ENCODE measurements around the gene SLC8A3. TPM values are rescaled to one million over a fixed set of nuclear protein-coding genes. Genes with fewer than 3 reads are reported as not detected.
A peak's percentile ranks its signal among the peaks of the same experiment; 100 is the strongest.

The SLC8A3 gene
- total RNA-seq, 1 donor, result under 0.01 TPM

GRCh38 chr14:70048313-70048654 is 140.5 kb downstream of the SLC8A3 start:
- Histone ChIP-seq H3K79me2 (ENCODE audit: insufficient read depth, low read length) (no peaks in the 10 kb centered on the region), H2AFZ (ENCODE audit: low read length) (no peak overlapping the region), H3K4me1 (ENCODE audit: insufficient read depth, low read length) (no peaks in the 10 kb centered on the region), H4K20me1 (ENCODE audit: insufficient read depth, low read length) (no peaks in the 10 kb centered on the region), H3K27me3 (ENCODE audit: insufficient read depth, low read length) (peaks cover 4% of the 10 kb centered on the region), H3K36me3 (ENCODE audit: insufficient read depth, low read length) (no peaks in the 10 kb centered on the region), H3K27ac (ENCODE audit: low read depth, low read length) (no peak overlapping the region), H3K4me3 (ENCODE audit: insufficient read depth, low read length) (no peak overlapping the region), H3K9me3 (ENCODE audit: low read depth, low read length) (no peaks in the 10 kb centered on the region), H3K4me2 (ENCODE audit: insufficient read depth, low read length) (no peak overlapping the region)
- no peak for DNase-seq (ENCODE audit: insufficient read length, low spot score, missing footprints)
- no peak for TF ChIP-seq CTCF (IDR thresholded peaks at IDR 0.05; ENCODE audit: extremely low read depth, low read depth, low read length)

GRCh38 chr14:70047598-70048312 is 141.0 kb downstream of the SLC8A3 start:
- Histone ChIP-seq H3K36me3 (ENCODE audit: insufficient read depth, low read length) (no peaks in the 10 kb centered on the region), H3K27me3 (ENCODE audit: insufficient read depth, low read length) (peaks cover 4% of the 10 kb centered on the region), H3K79me2 (ENCODE audit: insufficient read depth, low read length) (no peaks in the 10 kb centered on the region), H4K20me1 (ENCODE audit: insufficient read depth, low read length) (no peaks in the 10 kb centered on the region), H3K27ac (ENCODE audit: low read depth, low read length) (no peak overlapping the region), H2AFZ (ENCODE audit: low read length) (no peak overlapping the region), H3K4me2 (ENCODE audit: insufficient read depth, low read length) (no peak overlapping the region), H3K9me3 (ENCODE audit: low read depth, low read length) (no peaks in the 10 kb centered on the region), H3K4me1 (ENCODE audit: insufficient read depth, low read length) (no peaks in the 10 kb centered on the region), H3K4me3 (ENCODE audit: insufficient read depth, low read length) (no peak overlapping the region)
- no peak for TF ChIP-seq CTCF (IDR thresholded peaks at IDR 0.05; ENCODE audit: extremely low read depth, low read depth, low read length)
- no peak for DNase-seq (ENCODE audit: insufficient read length, low spot score, missing footprints)

GRCh38 chr14:70045844-70046535 is 142.8 kb downstream of the SLC8A3 start:
- H3K4me1 ChIP-seq (ENCODE audit: insufficient read depth, low read length), result no peaks in the 10 kb centered on the region
- H2AFZ ChIP-seq (ENCODE audit: low read length), result peak overlapping the region; percentile 50
- no peak overlapping the region for H3K4me3 ChIP-seq (ENCODE audit: insufficient read depth, low read length)
- DNase-seq (ENCODE audit: insufficient read length, low spot score, missing footprints), result peak; percentile 92
- TF ChIP-seq CTCF (IDR thresholded peaks at IDR 0.05; ENCODE audit: extremely low read depth, low read depth, low read length), result peak; percentile 68
- H3K36me3 ChIP-seq (ENCODE audit: insufficient read depth, low read length), result no peaks in the 10 kb centered on the region
- no peak overlapping the region for H3K4me2 ChIP-seq (ENCODE audit: insufficient read depth, low read length)
- H3K27ac ChIP-seq (ENCODE audit: low read depth, low read length), result no peak overlapping the region
- no peaks in the 10 kb centered on the region for H4K20me1 ChIP-seq (ENCODE audit: insufficient read depth, low read length)
- H3K27me3 ChIP-seq (ENCODE audit: insufficient read depth, low read length), result peaks cover 4% of the 10 kb centered on the region
- no peaks in the 10 kb centered on the region for H3K79me2 ChIP-seq (ENCODE audit: insufficient read depth, low read length)
- H3K9me3 ChIP-seq (ENCODE audit: low read depth, low read length), result no peaks in the 10 kb centered on the region

- H3K4me3 ChIP-seq (ENCODE audit: insufficient read depth, low read length), result no peak overlapping the region
- H3K36me3 ChIP-seq (ENCODE audit: insufficient read depth, low read length), result no peaks in the 10 kb centered on the region
- H3K27ac ChIP-seq (ENCODE audit: low read depth, low read length), result no peak overlapping the region
- peaks cover 4% of the 10 kb centered on the region for H3K27me3 ChIP-seq (ENCODE audit: insufficient read depth, low read length)
- TF ChIP-seq CTCF (IDR thresholded peaks at IDR 0.05; ENCODE audit: extremely low read depth, low read depth, low read length), result no peak
- H3K4me1 ChIP-seq (ENCODE audit: insufficient read depth, low read length), result no peaks in the 10 kb centered on the region
- H4K20me1 ChIP-seq (ENCODE audit: insufficient read depth, low read length), result no peaks in the 10 kb centered on the region
- H3K4me2 ChIP-seq (ENCODE audit: insufficient read depth, low read length), result no peak overlapping the region
- no peak overlapping the region for H2AFZ ChIP-seq (ENCODE audit: low read length)
- no peaks in the 10 kb centered on the region for H3K79me2 ChIP-seq (ENCODE audit: insufficient read depth, low read length)
- H3K9me3 ChIP-seq (ENCODE audit: low read depth, low read length), result no peaks in the 10 kb centered on the region
- DNase-seq (ENCODE audit: insufficient read length, low spot score, missing footprints), result no peak
These were observed 143.4 kb downstream of the SLC8A3 start for GRCh38 chr14:70045310-70045709.

Data from osteoblast (primary cell).